Stimulated activated naive CD8-positive, alpha-beta T cell treated with anti-CD3 and anti-CD28 coated beads, Interleukin-15, Interleukin-2, amounts not matched to agents 100 ng/mL and 50 ng/mL, for 24 hours (primary cell): ENCODE data around the gene TMED10.

ENCODE experiments used
- H3K27ac Mint-ChIP-seq: one replicate; pipeline ENCODE4 v1.8.0; 2021; ENCODE audit warnings: mild to moderate bottlenecking, mixed read lengths
- H3K27me3 Mint-ChIP-seq: one replicate; pipeline ENCODE4 v1.8.0; 2021; ENCODE audit warnings: mixed read lengths
- H3K36me3 Mint-ChIP-seq: one replicate; pipeline ENCODE4 v1.8.0; 2021; ENCODE audit warnings: low read depth, mixed read lengths
- H3K4me1 Mint-ChIP-seq: one replicate; pipeline ENCODE4 v1.8.0; 2021; ENCODE audit warnings: low read depth, mixed read lengths
- H3K4me3 Mint-ChIP-seq: one replicate; pipeline ENCODE4 v1.8.0; 2021; ENCODE audit warnings: mild to moderate bottlenecking, mixed read lengths
- H3K9me3 Mint-ChIP-seq: one replicate; pipeline ENCODE4 v1.8.0; 2021; ENCODE audit warnings: mixed read lengths

TMED10 gene

DNA sequence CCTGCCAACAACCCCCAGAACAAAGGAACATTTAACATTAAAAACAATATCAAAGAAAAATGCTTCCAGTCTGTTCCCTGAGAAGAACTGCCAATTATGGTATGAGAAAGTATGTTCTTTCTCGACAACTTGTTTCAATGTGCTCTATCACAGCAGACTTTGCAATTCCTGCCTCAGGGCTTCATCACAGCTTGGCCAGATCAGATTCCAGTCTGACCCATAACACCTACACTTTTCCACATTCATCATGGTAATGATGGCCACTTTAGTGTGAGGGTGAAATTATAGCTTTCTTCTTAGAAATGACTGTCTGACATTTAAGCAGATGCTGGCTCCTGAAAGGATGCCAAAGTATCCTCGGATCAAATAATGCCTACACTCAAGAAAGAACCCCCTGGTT is 66.5 kb downstream of the TMED10 start:
- H3K4me3 Mint-ChIP-seq: no peak overlapping the region
- H3K27me3 Mint-ChIP-seq: no peaks in the 10 kb centered on the region
- H3K4me1 Mint-ChIP-seq: peaks cover 10% of the 10 kb centered on the region
- peaks cover 76% of the 10 kb centered on the region for H3K36me3 Mint-ChIP-seq
- H3K27ac Mint-ChIP-seq: no peak overlapping the region
- no peaks in the 10 kb centered on the region for H3K9me3 Mint-ChIP-seq

DNA sequence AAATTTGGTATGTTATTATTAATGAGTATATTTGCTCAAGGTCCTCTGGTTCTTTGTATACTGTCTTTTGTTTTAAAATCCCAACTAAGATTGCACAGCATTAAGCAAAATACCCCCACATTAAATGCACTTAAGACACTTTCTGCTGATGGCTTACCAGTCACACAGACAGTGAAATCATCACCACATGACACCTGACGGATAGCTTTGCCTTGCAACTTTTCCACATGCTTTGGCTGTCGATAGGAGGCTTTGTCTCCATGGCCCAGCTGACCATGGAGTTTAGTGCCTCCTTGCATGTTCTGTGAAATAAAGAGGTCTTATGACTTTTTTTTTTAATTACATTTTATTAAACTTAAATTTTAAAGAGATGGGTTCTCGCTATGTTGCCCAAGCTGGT is 69.2 kb downstream of the TMED10 start:
- Mint-ChIP-seq H3K9me3 (no peaks in the 10 kb centered on the region), H3K27me3 (no peaks in the 10 kb centered on the region), H3K4me1 (no peaks in the 10 kb centered on the region), H3K36me3 (peaks cover 67% of the 10 kb centered on the region), H3K4me3 (no peak overlapping the region), H3K27ac (no peak overlapping the region)

- H3K9me3 Mint-ChIP-seq: no peaks in the 10 kb centered on the region
- no peaks in the 10 kb centered on the region for H3K4me1 Mint-ChIP-seq
- no peaks in the 10 kb centered on the region for H3K27me3 Mint-ChIP-seq
- H3K36me3 Mint-ChIP-seq: peaks cover 61% of the 10 kb centered on the region
- no peak overlapping the region for H3K27ac Mint-ChIP-seq
- H3K4me3 Mint-ChIP-seq: no peak overlapping the region
Observed at GRCh38 chr14:75101491-75101890, 74.9 kb downstream of the TMED10 start.

- peaks cover 66% of the 10 kb centered on the region for H3K36me3 Mint-ChIP-seq
- no peak overlapping the region for H3K4me3 Mint-ChIP-seq
- no peak overlapping the region for H3K27ac Mint-ChIP-seq
- H3K9me3 Mint-ChIP-seq: no peaks in the 10 kb centered on the region
- no peaks in the 10 kb centered on the region for H3K4me1 Mint-ChIP-seq
- H3K27me3 Mint-ChIP-seq: no peaks in the 10 kb centered on the region
Observed at GRCh38 chr14:75098682-75099081, 77.7 kb downstream of the TMED10 start.

DNA sequence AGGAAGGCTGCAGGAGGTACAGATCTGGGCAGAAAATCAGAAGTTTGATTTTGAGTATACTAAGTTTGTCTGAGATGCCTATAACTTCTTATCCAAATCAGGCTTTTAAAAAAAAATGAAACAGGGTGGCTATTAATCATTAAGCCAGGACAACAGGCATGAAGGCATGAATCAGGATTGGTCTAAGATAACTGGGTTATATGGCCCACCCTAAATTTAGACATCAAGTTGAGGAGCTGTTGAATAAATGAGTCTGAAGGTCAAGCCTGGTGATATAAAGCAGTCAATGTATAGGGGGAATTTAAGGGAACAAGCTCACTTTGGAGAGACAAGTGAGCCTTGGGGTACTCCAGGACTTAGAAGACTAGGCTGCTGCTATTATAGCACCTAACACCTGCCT is 78.2 kb downstream of the TMED10 start:
- Mint-ChIP-seq H3K4me3 (no peak overlapping the region), H3K4me1 (no peaks in the 10 kb centered on the region), H3K36me3 (peaks cover 64% of the 10 kb centered on the region), H3K27ac (no peak overlapping the region), H3K27me3 (no peaks in the 10 kb centered on the region), H3K9me3 (no peaks in the 10 kb centered on the region)

GRCh38 chr14:75096959-75097358 is 79.5 kb downstream of the TMED10 start:
- no peak overlapping the region for H3K27ac Mint-ChIP-seq
- no peaks in the 10 kb centered on the region for H3K27me3 Mint-ChIP-seq
- H3K9me3 Mint-ChIP-seq: no peaks in the 10 kb centered on the region
- peaks cover 65% of the 10 kb centered on the region for H3K36me3 Mint-ChIP-seq
- no peaks in the 10 kb centered on the region for H3K4me1 Mint-ChIP-seq
- H3K4me3 Mint-ChIP-seq: no peak overlapping the region

DNA sequence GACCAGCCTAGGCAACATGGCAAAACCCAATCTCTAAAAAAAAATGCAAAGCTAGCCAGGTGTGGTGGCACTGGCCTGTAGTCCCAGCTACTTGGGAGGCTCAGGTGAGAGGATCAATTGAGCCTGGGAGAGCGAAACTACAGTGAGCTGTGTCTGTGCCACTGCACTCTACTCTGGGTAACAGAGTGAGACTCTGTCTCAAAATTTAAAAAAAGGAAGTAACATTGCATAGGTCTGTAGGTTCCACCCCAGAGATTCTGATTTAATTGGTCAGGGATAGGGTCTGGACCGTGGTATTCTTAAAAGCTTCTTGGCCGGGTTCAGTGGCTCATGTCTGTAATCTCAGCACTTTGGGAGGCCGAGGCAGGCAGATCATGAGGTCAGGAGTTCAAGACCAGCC is 80.7 kb downstream of the TMED10 start:
- Mint-ChIP-seq H3K27ac (no peak overlapping the region), H3K27me3 (no peaks in the 10 kb centered on the region), H3K9me3 (no peaks in the 10 kb centered on the region), H3K36me3 (peaks cover 68% of the 10 kb centered on the region), H3K4me1 (no peaks in the 10 kb centered on the region), H3K4me3 (no peak overlapping the region)

DNA sequence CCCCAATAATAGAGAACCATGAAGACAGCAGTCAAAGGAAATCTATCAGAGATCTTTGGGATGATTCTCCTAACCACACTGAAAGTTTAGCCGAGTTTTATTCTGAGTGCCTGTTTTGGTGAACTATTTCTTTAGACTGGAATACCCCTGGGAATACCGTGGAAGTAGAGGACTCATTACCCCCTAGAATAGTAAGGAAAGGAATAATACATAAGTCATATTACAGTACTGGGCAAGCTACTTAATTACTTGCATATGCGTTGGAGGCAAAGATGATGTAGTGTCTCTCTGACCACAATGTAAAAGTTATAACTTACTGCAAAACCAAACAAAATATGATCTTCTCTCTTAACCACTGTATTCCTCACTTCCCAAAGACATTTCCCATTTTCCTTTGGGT is 81.5 kb downstream of the TMED10 start:
- Mint-ChIP-seq H3K27me3 (no peaks in the 10 kb centered on the region), H3K4me1 (no peaks in the 10 kb centered on the region), H3K36me3 (peaks cover 67% of the 10 kb centered on the region), H3K4me3 (no peak overlapping the region), H3K27ac (no peak overlapping the region), H3K9me3 (no peaks in the 10 kb centered on the region)

GRCh38 chr14:75092698-75093097 is 83.7 kb downstream of the TMED10 start:
- H3K4me3 Mint-ChIP-seq: no peak overlapping the region
- no peaks in the 10 kb centered on the region for H3K27me3 Mint-ChIP-seq
- H3K27ac Mint-ChIP-seq: no peak overlapping the region
- H3K4me1 Mint-ChIP-seq: no peaks in the 10 kb centered on the region
- peaks cover 48% of the 10 kb centered on the region for H3K36me3 Mint-ChIP-seq
- H3K9me3 Mint-ChIP-seq: no peaks in the 10 kb centered on the region

DNA sequence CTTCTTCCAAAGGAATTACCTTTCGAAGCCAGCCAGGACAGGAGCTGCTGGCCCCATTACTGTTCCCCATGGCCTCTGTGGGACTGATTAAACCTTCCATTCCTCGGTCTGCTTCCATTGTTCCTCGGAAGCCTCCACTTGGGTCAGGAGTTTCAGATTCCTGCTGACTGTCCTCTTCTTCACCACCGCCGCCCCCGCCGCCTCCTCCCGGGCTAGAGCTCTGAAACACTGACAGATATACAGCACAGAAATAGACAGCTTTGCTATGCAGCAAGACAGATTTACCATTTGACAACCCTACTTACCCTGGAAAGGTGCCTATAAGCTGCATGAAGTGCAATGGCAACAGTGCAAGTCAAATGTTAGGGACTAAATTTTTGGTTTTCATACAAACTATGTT is 85.2 kb downstream of the TMED10 start:
- Mint-ChIP-seq H3K4me3 (no peak overlapping the region), H3K36me3 (peaks cover 50% of the 10 kb centered on the region), H3K4me1 (no peaks in the 10 kb centered on the region), H3K27ac (no peak overlapping the region), H3K9me3 (no peaks in the 10 kb centered on the region), H3K27me3 (no peaks in the 10 kb centered on the region)

GRCh38 chr14:75090353-75090752 is 86.1 kb downstream of the TMED10 start:
- Mint-ChIP-seq H3K4me3 (no peak overlapping the region), H3K27me3 (no peaks in the 10 kb centered on the region), H3K4me1 (no peaks in the 10 kb centered on the region), H3K9me3 (no peaks in the 10 kb centered on the region), H3K36me3 (peaks cover 47% of the 10 kb centered on the region), H3K27ac (no peak overlapping the region)

DNA sequence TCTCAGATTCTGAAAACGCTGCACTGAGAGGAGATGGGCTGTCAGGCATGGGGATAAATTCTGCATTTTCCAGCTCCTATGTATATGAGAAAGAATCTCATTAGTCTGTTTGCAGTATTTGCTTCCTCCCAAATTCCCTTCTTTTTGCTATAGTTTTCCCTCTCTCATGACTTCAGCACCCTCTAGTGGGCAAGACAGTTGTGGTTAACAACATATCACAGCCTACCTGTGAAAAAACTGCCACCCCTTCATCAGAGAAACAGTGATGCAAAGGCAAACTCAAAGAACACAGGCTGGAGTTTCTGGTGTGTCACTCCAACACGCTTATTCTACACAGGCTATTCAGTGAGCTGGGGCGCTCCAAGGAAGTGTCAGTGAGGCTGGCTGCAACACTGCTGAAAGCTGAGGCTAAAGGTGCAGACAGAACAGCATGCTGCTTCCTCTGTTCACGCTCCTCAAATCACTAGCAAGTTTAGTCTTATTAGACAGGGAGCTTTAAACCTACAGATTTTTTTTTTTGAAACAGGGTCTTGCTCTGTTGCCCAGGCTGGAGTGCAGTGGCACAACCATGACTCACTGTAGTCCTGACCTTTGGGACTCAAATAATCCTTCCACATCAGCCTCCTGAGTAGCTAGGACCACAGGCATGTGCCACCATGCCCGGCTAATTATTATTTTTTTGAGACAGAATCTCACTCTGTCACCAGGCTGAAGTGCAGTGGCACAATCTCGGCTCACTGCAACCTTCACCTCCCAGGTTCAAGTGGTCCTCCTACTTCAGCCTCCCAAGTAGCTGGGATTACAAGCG is 87.6 kb downstream of the TMED10 start:
- Mint-ChIP-seq H3K27me3 (no peaks in the 10 kb centered on the region), H3K36me3 (peaks cover 47% of the 10 kb centered on the region), H3K27ac (no peak overlapping the region), H3K9me3 (no peaks in the 10 kb centered on the region), H3K4me3 (no peak overlapping the region), H3K4me1 (peaks cover 5% of the 10 kb centered on the region)

DNA sequence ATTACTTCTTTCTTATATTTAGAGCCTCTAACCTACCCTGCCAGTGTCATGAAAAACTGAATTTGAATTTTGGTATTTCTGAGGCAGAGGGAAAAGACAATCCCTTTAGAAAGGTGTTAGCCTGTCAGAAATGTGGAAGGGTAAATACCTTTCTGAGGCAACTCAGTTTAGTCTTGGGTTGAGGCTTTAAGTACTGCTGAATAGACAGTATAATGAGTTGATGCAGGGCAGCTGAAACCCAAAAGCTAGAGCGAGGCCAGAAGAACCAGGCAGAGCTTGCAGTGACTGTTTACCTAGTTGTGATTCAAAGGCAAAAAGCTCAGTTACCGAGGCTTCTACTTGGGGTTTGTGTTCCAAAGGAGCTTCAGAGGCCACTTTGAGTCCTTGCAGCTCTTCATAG is 88.3 kb downstream of the TMED10 start:
- Mint-ChIP-seq H3K4me3 (no peak overlapping the region), H3K27me3 (no peaks in the 10 kb centered on the region), H3K27ac (no peak overlapping the region), H3K4me1 (peaks cover 10% of the 10 kb centered on the region), H3K36me3 (peaks cover 50% of the 10 kb centered on the region), H3K9me3 (no peaks in the 10 kb centered on the region)

DNA sequence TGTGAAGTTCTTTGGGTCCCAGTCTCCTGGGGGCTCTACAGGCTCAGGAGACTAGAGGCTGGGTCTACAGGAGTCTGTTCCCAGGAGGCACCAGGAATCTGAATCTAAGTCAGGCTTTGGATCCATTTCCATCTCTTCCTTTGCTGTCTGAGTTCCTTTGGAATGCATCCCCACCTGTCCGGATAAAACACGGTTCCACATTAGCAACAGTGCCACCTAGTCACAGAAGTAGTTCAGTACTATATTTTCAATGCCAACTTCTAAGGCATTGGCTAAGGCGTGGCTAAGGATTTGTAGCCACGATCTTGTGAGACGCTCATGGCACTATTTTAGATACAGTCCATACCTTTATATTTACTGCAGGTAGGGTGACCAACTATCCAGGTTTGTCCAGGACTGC is 91.9 kb downstream of the TMED10 start:
- Mint-ChIP-seq H3K4me1 (peaks cover 15% of the 10 kb centered on the region), H3K4me3 (no peak overlapping the region), H3K27me3 (no peaks in the 10 kb centered on the region), H3K9me3 (no peaks in the 10 kb centered on the region), H3K36me3 (peaks cover 45% of the 10 kb centered on the region), H3K27ac (no peak overlapping the region)

- Mint-ChIP-seq H3K9me3 (no peaks in the 10 kb centered on the region), H3K36me3 (peaks cover 45% of the 10 kb centered on the region), H3K4me1 (peaks cover 15% of the 10 kb centered on the region), H3K27ac (no peak overlapping the region), H3K4me3 (no peak overlapping the region), H3K27me3 (no peaks in the 10 kb centered on the region)
Observed at GRCh38 chr14:75083271-75083670, 93.1 kb downstream of the TMED10 start.

DNA sequence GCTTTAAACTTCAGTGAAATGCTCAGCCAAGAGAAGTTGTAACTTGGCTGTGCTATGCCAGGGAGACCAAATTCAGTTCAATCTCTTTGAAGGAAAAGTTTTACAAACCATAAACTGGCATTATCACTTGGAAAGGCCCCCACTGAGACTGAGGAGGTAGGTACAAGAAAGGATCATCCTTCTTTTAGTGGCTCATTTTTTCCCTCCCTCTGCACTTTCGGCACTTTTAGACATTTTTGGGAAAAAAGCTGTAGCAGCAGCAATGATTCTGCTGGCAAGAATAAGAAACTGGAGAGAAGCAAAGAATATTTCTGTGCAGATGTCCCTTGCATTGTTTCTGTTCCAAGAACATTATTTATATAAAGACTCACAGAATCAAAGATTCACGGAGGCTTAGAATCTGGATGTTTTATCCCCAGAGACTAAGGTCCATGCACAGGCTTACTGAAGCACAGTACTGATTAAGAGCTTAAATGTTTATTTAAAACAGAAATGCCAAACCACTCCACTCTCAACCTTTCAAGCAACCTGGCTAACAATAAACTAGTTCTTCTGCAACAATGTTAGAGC is 94.7 kb downstream of the TMED10 start:
- Mint-ChIP-seq H3K4me3 (no peak overlapping the region), H3K27me3 (no peaks in the 10 kb centered on the region), H3K4me1 (peaks cover 15% of the 10 kb centered on the region), H3K9me3 (no peaks in the 10 kb centered on the region), H3K36me3 (peaks cover 35% of the 10 kb centered on the region), H3K27ac (no peak overlapping the region)
